OCI-LY3 (cell line): Measurements from ENCODE around the gene BRWD1.

Source experiments
- CTCF ChIP-seq: fragments of 200-600, 300-600 bp; sonication (generic); IDR thresholded peaks from 2 replicates; pipeline ENCODE4 v1.5.1; 2014; ENCODE audit warnings: antibody characterized with exemption, low read length, low read depth
- EZH2phosphoT487 ChIP-seq: fragments of 200-600 bp; shearing (Covaris generic); IDR thresholded peaks from 2 replicates; pipeline ENCODE4 v1.6.1; 2018; ENCODE audit warnings: antibody characterized with exemption, mixed run types, low read depth

GRCh38 chr21:39182016-39182415, 131.4 kb downstream of the BRWD1 start:
- TF ChIP-seq CTCF (no peak), EZH2phosphoT487 (no peak)
